Transverse colon (tissue), 4 donors: ENCODE results near the gene TNIP3. TPM values are rescaled to one million over a fixed set of nuclear protein-coding genes. Genes with fewer than 3 reads are reported as not detected.

Source experiments
- DNase-seq: peaks from one replicate; pipeline ENCODE4 v3.0.0-alpha.2; 2019
- H3K27ac ChIP-seq, 4 donors: fragments of 200-600 bp; sonication (generic); 2 replicates each; pipeline ENCODE4 v1.5.1; 2016 to 2018; ENCODE audit warnings: inconsistent platforms in 4 of 4
- H3K27me3 ChIP-seq: fragments of 200-600 bp; sonication (generic); 2 replicates; pipeline ENCODE4 v1.5.1; 2017; ENCODE audit warnings: inconsistent platforms
- H3K36me3 ChIP-seq, 4 donors: fragments of 200-600 bp; sonication (generic); 2 replicates each; pipeline ENCODE4 v1.5.1; 2017 to 2019; ENCODE audit warnings: inconsistent platforms in 4 of 4
- H3K4me1 ChIP-seq, 4 donors: fragments of 200-600 bp; sonication (generic); 2 replicates each; pipeline ENCODE4 v1.5.1; 2017 to 2020; ENCODE audit warnings: inconsistent platforms in 4 of 4
- H3K4me3 ChIP-seq, 4 donors: fragments of 200-600 bp; sonication (generic); 1 replicate in 1 of 4; 2 replicates in 3 of 4; pipeline versions ENCODE4 v1.5.1 to v1.6.1; 2017 to 2019; ENCODE audit warnings: inconsistent platforms in 4 of 4
- H3K9me3 ChIP-seq, 2 donors: fragments of 200-600 bp; sonication (generic); 2 replicates each; pipeline ENCODE4 v1.5.1; 2017 to 2019; ENCODE audit warnings: inconsistent platforms in 2 of 2
- EP300 ChIP-seq: sonication (generic); formaldehyde crosslinking; IDR thresholded peaks from one replicate; pipeline ENCODE4 v1.6.1; 2017; ENCODE audit warnings: antibody characterized with exemption, low read depth
- POLR2A ChIP-seq: fragments of 450-650 bp; IDR thresholded peaks from one replicate; pipeline ENCODE4 v1.6.1; 2016; ENCODE audit warnings: antibody characterized with exemption, mild to moderate bottlenecking, moderate library complexity
- POLR2AphosphoS5 ChIP-seq, 3 donors: sonication (generic); formaldehyde crosslinking; IDR thresholded peaks; one replicate each; pipeline ENCODE4 v1.6.1; 2016; ENCODE audit warnings: antibody characterized with exemption in 3 of 3
- WGBS, 2 donors: methylation state at CpG; one replicate each; pipeline ENCODE4 v1.1.5; 2018; ENCODE audit warnings: low coverage in 1 of 2; 5-methylcytosine and 5-hydroxymethylcytosine counted together
- in situ Hi-C, 4 donors: fragments of 200-750 bp; cut with MboI; loops; one replicate each; pipeline versions ENCODE4 v1.15.0 to v1.15.1; 2017; ENCODE audit warnings: low sequenced_read_pairs in 3 of 4, low pct_ligation_motif_present in 1 of 4, low pct_unique_long_range_greater_than_20kb in 1 of 4
- intact Hi-C: fragments of 100-400 bp; cut with DNase I; formaldehyde crosslinking; loops from one replicate; pipeline ENCODE4 v1.15.1; 2023; ENCODE audit warnings: low total_unique reads
- total RNA-seq, 4 donors: library from RNA; depleted of rRNA; stranded (reverse); fragments of >200 nt; gene quantifications; one replicate each; pipeline ENCODE4 v1.1.0, GENCODE V29; 2016
- TF ChIP-seq, protein P1 (sequence below), 5 experiments: fragments of 200-600 bp in 3 of 5; fragments of 450-650 bp in 2 of 5; sonication (generic) in 3 of 5; IDR thresholded peaks; 1 replicate in 2 of 5; 2 replicates in 3 of 5; pipeline ENCODE4 v1.5.1; 2016 to 2017; ENCODE audit warnings: antibody characterized with exemption in 5 of 5, inconsistent platforms in 3 of 5, mild to moderate bottlenecking in 2 of 5, moderate library complexity in 1 of 5

The TNIP3 gene
- total RNA-seq, 4 donors from 2014 or later: 0.41 to 1.8 (median 0.79) TPM; not detected in 1

DNA sequence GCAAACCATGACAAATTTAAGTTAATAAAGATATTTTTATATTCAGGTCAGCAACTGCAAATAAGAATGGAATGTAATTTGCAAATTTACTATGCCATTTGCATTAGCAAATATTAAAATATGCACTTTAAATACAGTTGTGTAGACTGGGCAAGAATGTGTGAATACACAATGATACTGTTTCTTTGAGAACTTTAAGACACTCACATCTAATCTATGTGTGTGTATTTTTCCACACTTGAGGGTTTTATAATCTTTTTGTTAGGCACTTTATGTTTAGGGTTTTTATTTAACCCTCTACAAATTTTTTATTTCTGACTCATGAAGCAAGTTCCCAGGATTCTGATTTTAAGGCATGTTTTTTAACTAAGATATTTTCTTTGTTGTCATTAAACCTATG lies 67.9 kb downstream of the TNIP3 start:
- in situ Hi-C loops: loop anchor here in 3 of 4 donors (10.0 to 25.0 kb wide), 2 partner anchors 384 to 931 kb away; no protein-coding TSS in a partner anchor
- intact Hi-C loops: loop anchor here (5.0 kb wide), 1 partner anchor 939 kb away; no protein-coding TSS in a partner anchor

DNA sequence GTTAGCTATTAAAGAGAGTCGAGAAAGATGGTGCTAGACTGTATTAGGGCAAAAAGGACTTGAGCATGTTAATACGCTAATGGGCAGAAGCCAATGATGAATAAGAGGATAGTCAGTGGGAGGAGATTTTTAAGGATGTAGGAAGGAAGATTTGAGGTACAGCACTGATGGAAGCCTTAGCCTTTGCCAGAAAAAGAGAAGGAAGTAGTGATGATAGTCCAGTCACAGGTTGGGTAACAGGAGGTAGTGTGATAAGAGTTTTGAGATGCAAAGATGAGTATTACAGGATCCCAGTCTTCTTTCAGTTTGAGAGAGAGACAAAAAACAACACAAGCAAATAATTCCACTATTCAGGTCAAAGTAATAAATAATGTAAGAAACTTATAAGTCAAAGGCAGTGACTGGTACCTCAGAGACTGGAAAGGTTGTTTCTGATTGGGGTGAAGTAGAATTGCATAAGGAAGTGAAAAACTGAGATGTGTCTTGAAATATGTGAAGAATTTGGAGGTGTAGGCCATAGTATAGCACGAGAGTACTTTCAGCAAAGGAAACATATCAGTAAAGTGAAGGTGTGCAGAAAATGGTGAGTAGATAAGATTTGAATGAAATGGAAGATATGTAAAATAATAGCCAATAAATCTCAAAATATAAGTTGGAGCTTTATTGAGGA lies 69.7 kb downstream of the TNIP3 start:
- Histone ChIP-seq H3K9me3 (no peaks in the 10 kb centered on the region), H3K36me3 (no peaks in the 10 kb centered on the region), H3K4me3 (no peak overlapping the region), H3K27me3 (no peaks in the 10 kb centered on the region), H3K4me1 (no peaks in the 10 kb centered on the region), H3K27ac (no peak overlapping the region)
- intact Hi-C loops: no loop called here
- TF ChIP-seq POLR2A (no peak), POLR2AphosphoS5 (IDR thresholded peaks at IDR 0.05) (no peak), EP300 (no peak)
- TF ChIP-seq, protein P1, sequence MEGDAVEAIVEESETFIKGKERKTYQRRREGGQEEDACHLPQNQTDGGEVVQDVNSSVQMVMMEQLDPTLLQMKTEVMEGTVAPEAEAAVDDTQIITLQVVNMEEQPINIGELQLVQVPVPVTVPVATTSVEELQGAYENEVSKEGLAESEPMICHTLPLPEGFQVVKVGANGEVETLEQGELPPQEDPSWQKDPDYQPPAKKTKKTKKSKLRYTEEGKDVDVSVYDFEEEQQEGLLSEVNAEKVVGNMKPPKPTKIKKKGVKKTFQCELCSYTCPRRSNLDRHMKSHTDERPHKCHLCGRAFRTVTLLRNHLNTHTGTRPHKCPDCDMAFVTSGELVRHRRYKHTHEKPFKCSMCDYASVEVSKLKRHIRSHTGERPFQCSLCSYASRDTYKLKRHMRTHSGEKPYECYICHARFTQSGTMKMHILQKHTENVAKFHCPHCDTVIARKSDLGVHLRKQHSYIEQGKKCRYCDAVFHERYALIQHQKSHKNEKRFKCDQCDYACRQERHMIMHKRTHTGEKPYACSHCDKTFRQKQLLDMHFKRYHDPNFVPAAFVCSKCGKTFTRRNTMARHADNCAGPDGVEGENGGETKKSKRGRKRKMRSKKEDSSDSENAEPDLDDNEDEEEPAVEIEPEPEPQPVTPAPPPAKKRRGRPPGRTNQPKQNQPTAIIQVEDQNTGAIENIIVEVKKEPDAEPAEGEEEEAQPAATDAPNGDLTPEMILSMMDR (IDR thresholded peaks at IDR 0.05): no peak
- in situ Hi-C loops: loop anchor here in 3 of 4 donors (10.0 to 25.0 kb wide), 2 partner anchors 382 to 930 kb away; no protein-coding TSS in a partner anchor
- no peak for DNase-seq
- WGBS, 2 donors: 89 to 90% methylated on average over 2 to 3 of the region's 3 CpGs

More for the DNA sequence above, 67.9 kb downstream of the TNIP3 start:
- Histone ChIP-seq H3K4me3 (no peak overlapping the region), H3K9me3 (no peaks in the 10 kb centered on the region), H3K27ac (no peak overlapping the region), H3K27me3 (no peaks in the 10 kb centered on the region), H3K36me3 (no peaks in the 10 kb centered on the region), H3K4me1 (no peaks in the 10 kb centered on the region)
- DNase-seq: no peak
- no peak for TF ChIP-seq EP300
- TF ChIP-seq POLR2A: no peak
- TF ChIP-seq POLR2AphosphoS5 (IDR thresholded peaks at IDR 0.05): no peak
- TF ChIP-seq, protein P1 (IDR thresholded peaks at IDR 0.05): no peak

DNA sequence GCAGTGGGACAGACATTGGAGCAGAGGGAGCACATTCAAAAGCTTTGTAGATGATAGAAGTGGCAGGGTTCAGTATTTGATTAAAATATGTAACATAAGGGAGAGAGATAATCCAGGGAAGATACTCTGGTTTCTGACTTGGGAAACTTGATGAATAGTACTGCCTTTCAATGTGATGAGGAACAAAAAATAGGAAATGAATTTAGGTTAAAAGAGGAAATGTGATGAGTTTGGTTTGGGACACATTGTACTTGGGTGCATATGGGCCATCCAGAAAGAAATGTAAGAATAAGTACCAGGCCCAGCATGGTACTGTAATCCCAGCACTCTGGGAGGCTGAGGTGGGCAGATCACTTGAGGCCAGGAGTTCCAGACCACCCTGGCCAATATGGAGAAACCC lies 70.9 kb downstream of the TNIP3 start:
- DNase-seq: no peak
- no peak for TF ChIP-seq EP300
- TF ChIP-seq POLR2A: no peak
- in situ Hi-C loops: loop anchor here in 3 of 4 donors (10.0 to 25.0 kb wide), 2 partner anchors 381 to 928 kb away; no protein-coding TSS in a partner anchor
- Histone ChIP-seq H3K4me1 (no peaks in the 10 kb centered on the region), H3K36me3 (no peaks in the 10 kb centered on the region), H3K27me3 (no peaks in the 10 kb centered on the region), H3K4me3 (no peak overlapping the region), H3K9me3 (no peaks in the 10 kb centered on the region), H3K27ac (no peak overlapping the region)
- intact Hi-C loops: no loop called here

DNA sequence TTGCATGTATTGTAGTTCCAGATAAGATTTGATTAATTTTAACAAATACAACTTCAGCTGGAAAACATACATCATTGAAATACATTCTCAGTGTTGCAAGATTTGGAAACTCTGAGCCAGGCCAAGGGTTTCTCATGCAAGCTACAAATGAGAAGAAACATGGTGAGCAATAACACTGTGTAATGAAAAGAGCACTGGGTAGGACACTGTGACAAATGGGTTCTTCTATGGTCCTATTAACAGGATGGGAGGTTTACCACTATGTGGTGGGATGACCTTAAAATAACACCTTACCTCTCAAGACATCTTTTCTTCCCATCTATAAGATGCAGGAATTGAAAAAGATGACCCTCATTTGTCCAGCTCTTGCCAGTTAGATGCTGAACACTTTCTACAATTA lies 72.2 kb downstream of the TNIP3 start:
- Histone ChIP-seq H3K4me1 (no peaks in the 10 kb centered on the region), H3K27ac (no peak overlapping the region), H3K27me3 (no peaks in the 10 kb centered on the region), H3K4me3 (no peak overlapping the region), H3K36me3 (no peaks in the 10 kb centered on the region), H3K9me3 (no peaks in the 10 kb centered on the region)
- in situ Hi-C loops (loop anchor here in 3 of 4 donors (10.0 to 25.0 kb wide), 2 partner anchors 380 to 927 kb away; no protein-coding TSS in a partner anchor), intact Hi-C loops (no loop called here)
- no peak for DNase-seq
- TF ChIP-seq POLR2A: no peak
- no peak for TF ChIP-seq POLR2AphosphoS5 (IDR thresholded peaks at IDR 0.05)
- no peak for TF ChIP-seq EP300
- TF ChIP-seq, protein P1 (IDR thresholded peaks at IDR 0.05): no peak
